B cell (primary cell): Measurements from ENCODE around the gene TTC39B.

Experiments used
- EZH2 ChIP-seq: IDR thresholded peaks from 2 replicates; pipeline ENCODE4 v1.6.1; 2012; ENCODE audit warnings: borderline replicate concordance, low read depth, mild to moderate bottlenecking, moderate library complexity, low read length; ENCODE audit not compliant: insufficient read depth, poor library complexity, severe bottlenecking
- TF ChIP-seq, protein P1 (sequence below): fragments of 200-600 bp; IDR thresholded peaks from one replicate; pipeline ENCODE4 v1.8.0; 2022; ENCODE audit warnings: antibody characterized with exemption, mild to moderate bottlenecking

DNA sequence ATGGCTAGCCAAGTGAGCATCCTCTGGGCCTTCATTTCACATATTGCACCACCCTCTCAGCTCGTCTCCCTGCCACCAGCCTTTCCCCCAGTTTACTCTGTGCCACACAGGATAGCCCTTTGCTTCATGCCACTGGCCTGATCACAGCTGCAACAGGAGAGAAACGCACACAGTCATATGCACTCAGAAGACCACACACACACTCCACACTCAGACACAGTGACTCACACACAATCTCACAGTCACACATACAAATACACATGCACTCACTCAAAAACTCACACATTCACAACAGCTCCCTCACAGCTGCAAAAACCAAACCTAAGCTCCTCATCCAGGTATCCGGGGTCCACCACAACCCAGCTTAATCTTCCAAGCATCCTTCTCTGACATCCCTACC is 38.7 kb downstream of the TTC39B start:
- TF ChIP-seq, protein P1, sequence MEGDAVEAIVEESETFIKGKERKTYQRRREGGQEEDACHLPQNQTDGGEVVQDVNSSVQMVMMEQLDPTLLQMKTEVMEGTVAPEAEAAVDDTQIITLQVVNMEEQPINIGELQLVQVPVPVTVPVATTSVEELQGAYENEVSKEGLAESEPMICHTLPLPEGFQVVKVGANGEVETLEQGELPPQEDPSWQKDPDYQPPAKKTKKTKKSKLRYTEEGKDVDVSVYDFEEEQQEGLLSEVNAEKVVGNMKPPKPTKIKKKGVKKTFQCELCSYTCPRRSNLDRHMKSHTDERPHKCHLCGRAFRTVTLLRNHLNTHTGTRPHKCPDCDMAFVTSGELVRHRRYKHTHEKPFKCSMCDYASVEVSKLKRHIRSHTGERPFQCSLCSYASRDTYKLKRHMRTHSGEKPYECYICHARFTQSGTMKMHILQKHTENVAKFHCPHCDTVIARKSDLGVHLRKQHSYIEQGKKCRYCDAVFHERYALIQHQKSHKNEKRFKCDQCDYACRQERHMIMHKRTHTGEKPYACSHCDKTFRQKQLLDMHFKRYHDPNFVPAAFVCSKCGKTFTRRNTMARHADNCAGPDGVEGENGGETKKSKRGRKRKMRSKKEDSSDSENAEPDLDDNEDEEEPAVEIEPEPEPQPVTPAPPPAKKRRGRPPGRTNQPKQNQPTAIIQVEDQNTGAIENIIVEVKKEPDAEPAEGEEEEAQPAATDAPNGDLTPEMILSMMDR: no peak
- no peak for TF ChIP-seq EZH2
